ENCODE results near the gene STX18.

DNA sequence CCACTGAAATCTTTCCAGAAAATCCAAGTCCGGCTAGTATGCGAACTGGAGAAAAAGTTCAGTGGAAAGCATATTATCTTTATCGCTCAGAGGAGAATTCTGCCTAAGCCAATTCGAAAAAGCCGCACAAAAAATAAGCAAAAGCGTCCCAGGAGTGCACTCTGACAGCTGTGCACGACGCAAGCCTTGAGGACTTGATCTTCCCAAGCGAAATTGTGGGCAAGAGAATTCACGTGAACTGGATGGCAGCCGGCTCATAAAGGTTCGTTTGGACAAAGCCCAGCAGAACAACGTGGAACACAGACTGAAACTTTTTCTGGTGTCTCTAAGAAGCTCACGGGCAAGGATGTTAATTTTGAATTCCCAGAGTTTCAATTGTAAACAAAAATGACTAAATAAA, 34.4 kb downstream of the STX18 start:
- TF ChIP-seq, protein P1, sequence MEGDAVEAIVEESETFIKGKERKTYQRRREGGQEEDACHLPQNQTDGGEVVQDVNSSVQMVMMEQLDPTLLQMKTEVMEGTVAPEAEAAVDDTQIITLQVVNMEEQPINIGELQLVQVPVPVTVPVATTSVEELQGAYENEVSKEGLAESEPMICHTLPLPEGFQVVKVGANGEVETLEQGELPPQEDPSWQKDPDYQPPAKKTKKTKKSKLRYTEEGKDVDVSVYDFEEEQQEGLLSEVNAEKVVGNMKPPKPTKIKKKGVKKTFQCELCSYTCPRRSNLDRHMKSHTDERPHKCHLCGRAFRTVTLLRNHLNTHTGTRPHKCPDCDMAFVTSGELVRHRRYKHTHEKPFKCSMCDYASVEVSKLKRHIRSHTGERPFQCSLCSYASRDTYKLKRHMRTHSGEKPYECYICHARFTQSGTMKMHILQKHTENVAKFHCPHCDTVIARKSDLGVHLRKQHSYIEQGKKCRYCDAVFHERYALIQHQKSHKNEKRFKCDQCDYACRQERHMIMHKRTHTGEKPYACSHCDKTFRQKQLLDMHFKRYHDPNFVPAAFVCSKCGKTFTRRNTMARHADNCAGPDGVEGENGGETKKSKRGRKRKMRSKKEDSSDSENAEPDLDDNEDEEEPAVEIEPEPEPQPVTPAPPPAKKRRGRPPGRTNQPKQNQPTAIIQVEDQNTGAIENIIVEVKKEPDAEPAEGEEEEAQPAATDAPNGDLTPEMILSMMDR (IDR thresholded peaks at IDR 0.05): no peak
- TF ChIP-seq POLR2A (IDR thresholded peaks at IDR 0.05) (no peak), POLR2AphosphoS5 (IDR thresholded peaks at IDR 0.05) (no peak)

All from prostate gland (tissue), 2 donors.